ENCODE measurements around the gene DNAJC18.

- no peak for TF ChIP-seq POLR2AphosphoS5 (IDR thresholded peaks at IDR 0.05; ENCODE audit: borderline replicate concordance, low read depth, low read length)
- no peak for TF ChIP-seq EZH2 (IDR thresholded peaks at IDR 0.05)
- TF ChIP-seq FOXP2 (optimal IDR thresholded peaks at IDR 0.05; ENCODE audit: control extremely low read depth, extremely low read length, insufficient read depth) = no peak
These were observed 67.6 kb downstream of the DNAJC18 start for GRCh38 chr5:139371482-139372435.

Data from SK-N-MC (cell line).